HG02571 (cell line): ENCODE results near the gene HADHA.

Source experiments
- ATAC-seq: cut with Tn5 transposase; IDR thresholded peaks from one replicate; pipeline ENCODE4 v1.9.1; 2021; ENCODE audit warnings: mild to moderate bottlenecking, moderate library complexity; ENCODE audit not compliant: unreplicated experiment

Gene HADHA

DNA sequence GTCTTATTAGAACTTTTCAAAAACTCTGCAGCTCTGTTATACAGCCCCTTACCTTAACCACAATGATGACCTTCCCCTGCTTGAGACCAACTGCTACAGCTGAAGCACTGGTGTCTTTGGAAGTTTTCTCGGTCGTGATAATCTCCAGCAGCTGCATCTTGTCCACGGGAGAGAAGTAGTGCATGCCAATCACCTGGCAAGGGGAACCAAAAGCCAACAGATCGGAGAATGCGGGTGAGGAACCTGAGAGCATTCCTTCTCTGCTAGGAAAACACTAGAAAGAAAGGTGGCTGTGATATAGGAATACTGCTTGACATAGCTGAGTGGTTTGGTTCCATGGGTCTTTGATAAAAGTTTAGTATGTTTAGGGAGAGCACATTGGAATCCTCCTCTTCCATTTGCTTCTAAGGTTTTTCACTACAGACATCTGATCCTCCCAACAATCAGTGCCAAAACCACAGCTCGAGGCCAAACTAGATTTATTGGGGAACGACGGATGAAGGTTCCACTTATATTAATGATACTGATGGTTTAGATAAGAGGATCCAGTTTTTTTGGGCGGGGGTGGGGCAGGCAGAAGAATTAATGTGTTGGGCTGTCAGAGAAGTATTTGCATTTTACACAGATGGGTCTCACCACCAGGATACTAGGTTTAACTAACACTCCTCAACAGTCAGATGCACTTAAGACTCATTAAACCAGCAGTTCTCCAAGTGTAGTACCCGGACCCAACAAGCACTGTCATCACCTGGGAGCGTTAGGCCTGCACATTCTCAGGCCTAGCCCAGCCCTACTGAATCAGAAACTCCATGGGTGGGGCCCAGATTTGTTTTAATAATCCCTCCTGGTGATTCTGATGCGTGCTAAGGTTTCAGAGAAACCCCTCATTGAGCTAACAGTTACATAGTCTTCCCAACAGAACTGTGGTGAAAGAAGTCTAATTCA is 49.1 kb downstream of the HADHA start:
- ATAC-seq = no peak

- no peak for ATAC-seq
These were observed 50.7 kb downstream of the HADHA start for GRCh38 chr2:26193578-26194231.

GRCh38 chr2:26191316-26192159 is 52.9 kb downstream of the HADHA start:
- ATAC-seq = no peak

- no peak for ATAC-seq
These were observed 54.1 kb downstream of the HADHA start for GRCh38 chr2:26190369-26190768.

DNA sequence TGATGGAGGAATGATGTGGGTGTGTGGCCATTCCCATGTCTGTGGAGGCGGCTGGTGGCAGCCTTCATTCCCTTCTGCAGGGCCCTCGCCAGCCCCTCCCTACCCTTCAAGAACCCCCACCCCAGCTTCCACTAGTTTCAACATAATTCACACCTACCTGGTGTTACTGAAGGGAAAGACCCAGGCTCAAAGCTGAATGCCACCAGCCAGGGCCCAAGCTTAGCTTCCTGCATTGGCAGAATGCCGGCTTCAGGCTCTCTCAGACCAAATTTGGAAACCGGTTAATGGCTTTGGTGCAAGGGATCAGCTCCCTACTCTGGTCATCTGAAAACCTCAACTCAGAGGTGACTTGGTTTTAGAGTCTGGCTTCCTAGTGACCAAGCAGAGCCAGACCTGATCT is 54.7 kb downstream of the HADHA start:
- ATAC-seq = no peak

GRCh38 chr2:26189123-26189522 is 55.3 kb downstream of the HADHA start:
- ATAC-seq = no peak

DNA sequence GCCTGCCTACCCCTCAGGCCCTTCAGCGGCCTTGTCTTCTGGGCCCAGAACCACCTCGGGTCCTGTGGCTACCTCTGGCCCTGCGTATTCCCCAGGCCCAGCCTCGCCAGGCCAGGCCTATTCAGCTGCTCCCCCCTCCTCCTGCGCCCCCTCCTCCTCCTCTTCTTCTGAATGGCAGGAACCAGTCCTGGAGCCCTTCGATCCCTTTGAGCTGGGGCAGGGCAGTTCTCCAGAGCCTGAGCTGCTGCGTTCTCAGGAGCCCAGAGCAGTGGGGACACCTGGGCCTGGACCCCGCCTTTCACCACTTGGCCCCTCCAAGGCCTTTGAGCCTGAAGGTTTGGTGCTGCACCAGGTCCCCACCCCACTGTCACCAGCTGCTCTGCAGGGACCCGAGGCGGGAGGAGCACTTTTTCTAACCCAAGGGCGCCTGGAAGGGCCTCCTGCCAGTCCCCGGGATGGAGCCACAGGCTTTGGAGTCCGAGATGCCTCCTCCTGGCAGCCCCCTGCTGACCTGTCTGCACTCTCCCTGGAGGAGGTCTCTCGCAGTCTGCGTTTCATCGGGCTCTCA is 56.8 kb downstream of the HADHA start:
- ATAC-seq = no peak

DNA sequence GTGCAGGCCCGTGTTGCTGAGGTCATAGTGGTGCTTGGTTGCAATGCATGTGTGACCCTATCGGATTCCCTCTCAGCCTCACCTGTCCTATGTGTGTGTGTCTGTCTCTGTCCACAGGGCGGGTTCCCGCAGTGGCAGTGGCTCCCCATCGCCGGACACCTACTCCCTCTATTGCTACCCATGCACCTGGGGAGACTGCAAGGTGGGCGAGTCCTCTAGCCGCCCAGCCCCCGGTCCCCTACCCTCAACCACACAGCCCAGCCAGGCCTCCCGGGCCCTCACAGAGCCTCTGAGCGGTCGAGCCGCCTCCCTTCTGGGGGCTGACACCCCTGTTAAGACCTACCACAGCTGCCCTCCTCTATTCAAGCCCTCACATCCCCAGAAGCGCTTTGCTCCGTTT is 57.3 kb downstream of the HADHA start:
- no peak for ATAC-seq

- ATAC-seq = no peak
These were observed 58.3 kb downstream of the HADHA start for GRCh38 chr2:26185954-26186770.

DNA sequence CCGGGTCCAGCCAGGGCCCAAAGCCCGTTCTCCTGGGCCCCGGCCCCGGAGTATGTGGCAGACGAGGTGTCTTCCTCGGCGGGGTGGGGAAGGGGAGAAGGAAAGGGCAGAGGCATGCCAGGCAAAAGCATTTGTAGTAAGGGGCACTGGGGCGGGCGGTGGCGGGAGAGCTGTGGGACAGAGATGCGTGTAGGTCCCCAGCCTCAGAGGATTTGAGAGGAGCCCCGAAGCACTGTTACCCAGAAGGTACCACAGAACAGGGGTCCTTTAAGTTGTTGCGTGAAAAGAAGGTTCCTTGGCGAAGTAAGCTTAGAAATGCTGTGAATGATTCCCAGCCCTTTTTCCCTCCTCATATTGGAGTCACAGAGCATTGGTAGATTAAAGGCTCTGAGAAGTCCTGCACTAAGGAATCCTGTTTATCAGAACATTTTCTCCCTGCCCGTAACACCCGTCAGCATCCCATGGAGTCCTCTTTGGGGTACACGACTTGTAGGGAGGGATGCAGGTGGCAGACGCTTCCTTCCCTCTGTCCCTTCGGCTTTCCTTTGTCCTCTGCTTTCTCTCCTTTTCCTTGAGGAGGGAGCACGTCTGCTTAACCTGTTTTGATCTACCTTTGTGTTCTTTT is 59.0 kb downstream of the HADHA start:
- no peak for ATAC-seq

DNA sequence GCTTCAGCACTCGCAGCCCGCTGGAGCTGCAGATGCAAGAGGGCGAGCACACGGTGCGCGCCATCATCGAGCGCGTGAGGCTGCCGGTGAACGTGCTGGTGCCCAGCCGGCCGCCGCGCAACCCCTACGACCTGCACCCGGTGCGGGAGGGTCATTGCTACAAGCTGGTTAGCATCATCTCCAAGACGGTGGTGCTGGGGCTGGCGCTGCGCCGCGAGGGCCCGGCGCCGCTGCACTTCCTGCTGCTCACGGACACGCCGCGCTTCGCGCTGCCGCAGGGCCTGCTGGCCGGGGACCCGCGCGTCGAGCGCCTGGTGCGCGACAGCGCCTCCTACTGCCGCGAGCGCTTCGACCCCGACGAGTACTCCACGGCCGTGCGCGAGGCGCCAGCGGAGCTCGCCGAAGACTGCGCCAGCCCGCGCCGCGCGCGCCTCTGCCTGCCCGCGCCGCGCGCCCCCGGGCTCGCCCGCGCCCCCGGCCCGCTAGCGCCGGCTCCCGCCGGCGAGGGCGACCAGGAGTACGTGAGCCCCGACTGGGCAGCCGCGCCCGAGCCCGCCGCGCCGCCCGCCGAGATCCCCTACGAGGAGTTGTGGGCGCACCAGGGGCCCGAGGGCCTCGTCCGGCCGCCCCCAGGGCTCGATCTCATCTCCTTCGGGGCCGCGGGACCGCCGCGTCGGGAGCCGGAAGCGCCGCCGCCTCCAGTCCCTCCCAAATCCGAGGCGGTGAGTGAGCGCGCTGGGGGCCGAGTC is 59.7 kb downstream of the HADHA start:
- ATAC-seq = peak; percentile 58

DNA sequence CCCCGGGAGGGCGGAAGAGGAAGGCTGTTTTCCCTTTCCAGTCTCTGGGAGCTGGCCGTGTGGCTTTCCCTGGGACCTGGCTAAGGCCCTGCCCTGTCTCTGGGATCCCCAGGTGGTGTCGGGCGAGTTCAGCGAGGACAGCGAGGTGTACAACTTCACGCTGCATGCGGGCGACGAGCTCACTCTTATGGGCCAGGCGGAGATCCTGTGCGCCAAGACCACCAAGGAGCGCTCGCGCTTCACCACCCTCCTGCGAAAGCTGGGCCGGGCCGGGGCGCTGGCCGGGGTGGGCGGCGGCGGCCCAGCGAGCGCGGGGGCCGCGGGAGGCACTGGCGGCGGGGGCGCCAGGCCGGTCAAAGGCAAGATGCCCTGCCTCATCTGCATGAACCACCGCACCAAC is 60.3 kb downstream of the HADHA start:
- ATAC-seq = no peak

DNA sequence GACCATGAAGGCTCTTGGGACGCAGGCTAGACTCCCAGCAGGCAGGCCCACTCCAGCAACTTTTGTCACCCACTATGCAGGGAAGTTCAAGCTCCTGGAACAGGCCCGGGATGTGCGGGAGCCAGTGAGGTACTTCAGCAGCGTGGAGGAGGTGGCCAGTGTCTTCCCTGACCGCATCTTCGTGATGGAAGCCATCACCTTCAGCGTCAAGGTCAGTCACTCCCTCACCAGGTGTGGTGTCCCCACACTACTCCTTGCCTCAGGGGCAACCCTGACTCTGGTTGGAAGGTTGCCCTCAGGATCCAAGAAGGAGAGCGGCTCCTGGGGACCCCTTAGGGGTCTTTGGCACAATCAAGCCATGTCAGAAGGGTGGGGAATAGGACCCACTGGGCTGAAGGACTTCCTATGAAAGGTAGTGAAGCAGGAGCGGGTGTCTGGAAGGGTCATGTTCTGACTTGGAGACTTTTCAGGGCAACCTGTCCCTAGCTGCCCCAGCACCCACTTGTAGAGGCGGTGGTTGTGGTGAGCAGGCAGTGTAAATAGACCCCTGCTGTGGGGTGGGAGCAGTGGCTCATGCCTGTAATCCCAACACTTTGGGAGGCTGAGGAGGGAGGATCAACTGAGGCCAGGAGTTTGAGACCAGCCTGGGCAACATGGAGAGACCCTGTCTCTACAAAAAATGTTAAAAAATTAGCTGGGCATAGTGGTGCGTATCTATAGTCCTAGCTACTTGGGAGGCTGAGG is 61.4 kb downstream of the HADHA start:
- ATAC-seq = no peak

DNA sequence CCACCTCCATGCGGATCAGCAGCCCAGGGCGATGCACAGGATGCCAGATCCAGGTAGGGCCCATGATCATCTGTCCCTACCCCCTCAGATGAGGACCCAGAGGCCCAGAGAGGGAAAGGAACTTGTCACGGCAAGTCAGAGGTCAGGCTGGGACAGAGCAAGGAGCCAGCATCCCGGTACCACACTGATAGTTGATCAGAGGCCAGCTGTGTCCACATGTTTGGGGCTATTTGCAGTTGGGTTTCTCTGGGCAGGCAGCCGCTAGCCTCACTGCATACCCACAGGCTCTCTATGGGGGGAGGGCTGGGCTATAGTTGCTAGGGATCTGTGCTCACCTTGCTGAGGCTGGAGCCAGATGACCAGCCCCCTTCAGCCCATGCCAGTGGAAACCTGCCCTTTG is 62.0 kb downstream of the HADHA start:
- no peak for ATAC-seq

DNA sequence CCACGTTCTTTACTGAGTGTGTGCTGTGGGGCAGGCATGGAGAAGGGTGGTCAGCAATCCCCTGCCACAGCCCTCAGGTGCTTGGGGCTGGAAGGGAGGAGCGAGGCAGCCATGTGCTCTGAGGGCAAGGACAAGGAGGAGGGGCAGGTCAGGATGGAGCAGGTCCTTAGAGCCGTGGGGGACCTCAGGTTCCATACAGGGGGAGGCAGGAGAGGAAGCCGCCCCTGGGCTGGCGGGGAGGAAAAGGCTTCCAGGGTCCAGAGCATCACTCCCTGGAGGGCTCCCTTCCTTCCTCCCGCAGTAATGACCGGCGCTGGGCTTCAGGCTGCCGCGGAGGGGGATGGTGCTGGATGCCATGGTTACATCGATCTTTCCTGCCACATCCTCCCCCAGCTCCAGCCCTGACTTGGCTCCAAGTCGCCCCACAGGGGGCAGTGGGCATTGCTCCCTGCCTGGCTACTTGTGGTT is 65.0 kb downstream of the HADHA start:
- no peak for ATAC-seq

DNA sequence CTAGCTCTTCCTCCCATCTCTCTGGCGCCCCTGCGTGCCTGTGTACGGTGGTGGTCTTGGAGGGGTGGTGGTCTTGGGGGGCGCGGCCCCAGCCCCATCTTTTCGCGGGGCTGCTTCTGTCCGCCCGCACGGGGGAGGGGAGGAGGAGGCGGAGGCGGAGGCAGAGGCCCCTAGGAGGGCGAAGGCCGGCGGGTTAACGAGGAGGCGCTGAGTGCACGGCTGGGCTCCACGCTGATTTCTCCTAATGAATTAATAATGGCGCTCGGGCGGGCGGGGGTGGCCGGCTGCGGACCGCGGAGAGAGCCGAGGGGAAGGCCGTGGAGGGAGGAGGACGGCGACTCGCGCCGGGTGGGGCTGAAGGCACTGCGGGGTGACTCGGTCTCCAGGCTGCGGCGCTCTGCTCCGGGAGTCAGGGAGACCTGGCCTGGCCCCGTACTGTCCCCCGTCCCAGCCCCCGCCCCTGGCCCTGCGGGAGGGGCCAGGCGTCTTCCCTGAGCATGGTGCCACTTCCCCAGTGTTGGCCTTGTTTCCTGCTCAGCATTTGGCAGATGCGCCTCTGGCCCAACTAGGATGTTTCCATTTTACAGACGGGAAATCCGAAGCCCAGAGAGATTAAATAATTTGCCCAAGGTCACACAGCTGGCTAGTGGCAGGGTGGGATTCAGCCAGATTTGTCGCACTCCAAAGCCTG is 65.5 kb downstream of the HADHA start:
- no peak for ATAC-seq

DNA sequence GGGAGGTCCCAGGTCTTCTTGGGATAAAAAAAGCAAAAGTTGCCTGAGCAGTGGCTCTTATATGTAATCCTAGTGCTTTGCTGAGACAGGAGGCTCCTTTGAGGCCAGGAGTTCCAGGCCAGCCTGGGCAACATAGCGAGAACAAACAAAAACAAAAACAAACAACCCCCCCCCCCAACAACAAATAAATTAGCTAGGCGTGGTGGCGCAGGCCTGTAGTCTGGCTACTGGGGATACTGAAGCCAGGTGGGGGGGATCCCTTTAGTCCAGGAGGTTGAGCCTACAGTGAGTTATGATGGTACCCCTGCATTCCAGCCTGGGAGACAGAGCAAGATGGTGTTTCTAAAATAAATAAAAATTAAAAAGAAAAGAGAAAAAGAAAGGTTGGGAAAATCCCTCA is 66.2 kb downstream of the HADHA start:
- no peak for ATAC-seq

DNA sequence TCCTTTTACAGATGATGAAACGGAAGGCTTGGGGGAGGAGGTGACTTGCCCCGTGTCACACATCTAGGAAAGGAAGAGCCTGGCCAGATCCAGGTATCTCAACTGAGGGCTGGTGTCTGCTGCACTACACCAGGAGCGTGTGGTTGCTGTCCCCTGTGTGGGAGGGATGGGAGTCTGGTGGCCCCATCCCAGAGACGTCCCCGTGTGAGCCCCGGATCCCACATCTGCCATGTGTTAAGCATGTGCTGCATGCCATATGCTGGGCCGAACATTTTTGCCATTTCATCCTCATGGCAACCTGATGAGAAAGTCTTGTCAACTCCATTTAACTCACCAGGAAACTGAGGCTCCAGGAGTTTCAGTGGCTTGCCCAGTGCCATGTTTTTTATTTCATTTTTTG is 67.3 kb downstream of the HADHA start:
- ATAC-seq = no peak
